Sigmoid colon (tissue), 7 donors: ENCODE results near the gene ZNF692. TPM values are rescaled to one million over a fixed set of nuclear protein-coding genes. Genes with fewer than 3 reads are reported as not detected.

Source experiments
- DNase-seq: peaks from one replicate; pipeline ENCODE4 v3.0.0-alpha.2; 2019
- H3K27ac ChIP-seq, 4 donors: fragments of 200-600 bp; sonication (generic); one replicate each; pipeline ENCODE4 v1.5.1; 2016 to 2019; ENCODE audit warnings: mild to moderate bottlenecking in 1 of 4
- H3K27me3 ChIP-seq, 3 donors: fragments of 200-600 bp; sonication (generic); one replicate each; pipeline ENCODE4 v1.5.1; 2019; ENCODE audit warnings: mild to moderate bottlenecking in 1 of 3
- H3K36me3 ChIP-seq, 4 donors: fragments of 200-600 bp; sonication (generic); one replicate each; pipeline ENCODE4 v1.5.1; 2016 to 2019
- H3K4me1 ChIP-seq, 4 donors: fragments of 200-600 bp; sonication (generic); one replicate each; pipeline ENCODE4 v1.5.1; 2017 to 2019
- H3K4me3 ChIP-seq, 4 donors: fragments of 200-600 bp; sonication (generic); one replicate each; pipeline ENCODE4 v1.5.1; 2017 to 2019; ENCODE audit warnings: mild to moderate bottlenecking in 2 of 4, moderate library complexity in 1 of 4
- H3K9me3 ChIP-seq, 4 donors: fragments of 200-600 bp in 3 of 4; sonication (generic) in 3 of 4; one replicate each; pipeline versions ENCODE4 v1.5.1 to v1.6.1; 2013 to 2019
- CTCF ChIP-seq, 4 experiments: fragments of 450-650 bp in 3 of 4; fragments of 200-600 bp in 1 of 4; IDR thresholded peaks; one replicate each; pipeline ENCODE4 v1.5.1; 2016 to 2019; ENCODE audit warnings: antibody characterized with exemption in 4 of 4, mild to moderate bottlenecking in 3 of 4, moderate library complexity in 2 of 4
- EP300 ChIP-seq, 4 donors: sonication (generic); formaldehyde crosslinking; IDR thresholded peaks; one replicate each; pipeline ENCODE4 v1.6.1; 2017; ENCODE audit warnings: antibody characterized with exemption in 4 of 4
- POLR2A ChIP-seq, 2 donors: fragments of 450-650 bp; IDR thresholded peaks; one replicate each; pipeline ENCODE4 v1.6.1; 2016; ENCODE audit warnings: antibody characterized with exemption in 2 of 2, mild to moderate bottlenecking in 2 of 2, moderate library complexity in 2 of 2
- POLR2AphosphoS5 ChIP-seq, 4 donors: sonication (generic); formaldehyde crosslinking; IDR thresholded peaks; one replicate each; pipeline ENCODE4 v1.6.1; 2017; ENCODE audit warnings: antibody characterized with exemption in 4 of 4
- WGBS, 2 donors: extraction: QIAGEN DNeasy Blood & Tissue Kit; methylation state at CpG; one replicate each; pipeline ENCODE4 v1.1.7; 2013; 5-methylcytosine and 5-hydroxymethylcytosine counted together
- intact Hi-C: fragments of 100-400 bp; cut with DNase I; formaldehyde crosslinking; loops from one replicate; pipeline ENCODE4 v1.15.1; 2023
- polyA plus RNA-seq, 3 donors: library from polyadenylated mRNA; stranded (reverse); fragments of 200-250 nt; gene quantifications; one replicate each; pipeline ENCODE4 v1.2.3, GENCODE V29; 2013
- total RNA-seq, 4 donors: library from RNA; depleted of rRNA; stranded (reverse); fragments of >200 nt; gene quantifications; one replicate each; pipeline ENCODE4 v1.1.0, GENCODE V29; 2016
- donor health status: healthy with polysubstance abuse.
- donor health status: Bipolar disorder and iron deficiency.
- donor health status: healthy.

ZNF692 gene
- total and polyA plus RNA-seq, 7 donors: 5.4 to 63.2 (median 27.8) TPM

GRCh38 chr1:248873409-248873992 is 14.6 kb upstream of the ZNF692 start:
- no peaks in the 10 kb centered on the region for H3K9me3 ChIP-seq
- H3K4me3 ChIP-seq: peak overlapping the region; percentile 44 to 64 (median 58)
- peak overlapping the region; percentile 93 to 96 (median 96) for H3K27ac ChIP-seq
- TF ChIP-seq POLR2A (IDR thresholded peaks at IDR 0.05): peak; percentile 18 to 42
- TF ChIP-seq EP300 (IDR thresholded peaks at IDR 0.05): no peak
- peak; percentile 59 to 79 (median 69) for TF ChIP-seq POLR2AphosphoS5 (IDR thresholded peaks at IDR 0.05)
- H3K36me3 ChIP-seq: no peaks in the 10 kb centered on the region
- WGBS, 2 donors: 0% methylated on average over 41 of the region's 41 CpGs
- no peaks in the 10 kb centered on the region for H3K27me3 ChIP-seq
- H3K4me1 ChIP-seq: peaks cover 0 to 7% (median 3%) of the 10 kb centered on the region in 4 donors
- intact Hi-C loops: loop anchor here (1.0 to 2.0 kb wide), 2 partner anchors 15 to 35 kb away; partner anchors contain the start of genes ZNF672 and ZNF692
- DNase-seq: peak; percentile 97

DNA sequence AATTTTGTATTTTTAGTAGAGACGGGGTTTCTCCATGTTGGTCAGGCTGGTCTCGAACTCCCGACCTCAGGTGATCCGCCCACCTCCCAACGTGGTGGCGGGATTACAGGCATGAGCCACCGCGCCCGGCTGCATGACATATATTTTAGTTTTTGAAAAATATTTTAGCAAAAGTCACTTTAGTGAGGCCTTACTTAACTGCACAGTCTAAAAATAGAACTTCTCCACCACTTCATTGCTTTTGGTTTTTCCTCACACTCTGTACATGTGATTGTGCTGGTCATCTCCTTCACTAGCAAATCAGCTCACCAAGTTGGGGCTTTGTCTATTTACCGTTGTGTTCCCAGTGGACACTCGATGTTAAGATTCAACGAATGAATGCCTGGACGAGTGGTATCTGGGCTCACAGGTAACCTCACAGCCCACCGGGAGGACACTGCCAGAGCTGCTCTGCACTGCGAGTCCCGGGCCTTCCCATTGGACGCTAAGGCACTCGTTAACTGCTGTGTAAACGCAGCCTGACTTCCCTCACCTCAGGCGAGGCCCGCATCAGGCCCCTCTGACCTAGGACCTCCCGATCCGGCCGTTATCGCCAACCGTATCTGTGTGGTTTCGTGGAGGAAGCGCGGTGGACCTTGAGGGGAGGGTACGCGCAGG is 14.0 kb upstream of the ZNF692 start:
- Histone ChIP-seq H3K36me3 (no peaks in the 10 kb centered on the region), H3K27me3 (no peaks in the 10 kb centered on the region), H3K27ac (peak overlapping the region; percentile 93 to 96 (median 96)), H3K4me3 (peak overlapping the region; percentile 44 to 64 (median 58)), H3K4me1 (peaks cover 0 to 7% (median 3%) of the 10 kb centered on the region in 4 donors), H3K9me3 (no peaks in the 10 kb centered on the region)
- WGBS, 2 donors: 1 to 2% methylated on average over 31 of the region's 31 CpGs
- DNase-seq: peak; percentile 86
- intact Hi-C loops: loop anchor here (1.0 to 2.0 kb wide), 2 partner anchors 14 to 35 kb away; partner anchors contain the start of genes ZNF672 and ZNF692
- peak in 2 of 4 donors; percentile 30 to 60 for TF ChIP-seq POLR2AphosphoS5 (IDR thresholded peaks at IDR 0.05)
- no peak for TF ChIP-seq EP300 (IDR thresholded peaks at IDR 0.05)

- no peak for TF ChIP-seq EP300 (IDR thresholded peaks at IDR 0.05)
- TF ChIP-seq POLR2AphosphoS5 (IDR thresholded peaks at IDR 0.05): no peak
- no peak for TF ChIP-seq CTCF (IDR thresholded peaks at IDR 0.05)
- no peak for TF ChIP-seq POLR2A (IDR thresholded peaks at IDR 0.05)
- Histone ChIP-seq H3K4me3 (no peak overlapping the region), H3K36me3 (no peaks in the 10 kb centered on the region), H3K9me3 (no peaks in the 10 kb centered on the region), H3K4me1 (peaks cover 0 to 7% (median 3%) of the 10 kb centered on the region in 4 donors), H3K27ac (peak overlapping the region; percentile 93 to 96 (median 96)), H3K27me3 (no peaks in the 10 kb centered on the region)
- DNase-seq: no peak
- intact Hi-C loops: loop anchor here (2.0 kb wide), 1 partner anchor 13 kb away; the partner anchor contains the start of gene ZNF692
- WGBS, 2 donors: 98% methylated on average over 3 of the region's 3 CpGs
These were observed 13.0 kb upstream of the ZNF692 start for GRCh38 chr1:248871837-248872401.

DNA sequence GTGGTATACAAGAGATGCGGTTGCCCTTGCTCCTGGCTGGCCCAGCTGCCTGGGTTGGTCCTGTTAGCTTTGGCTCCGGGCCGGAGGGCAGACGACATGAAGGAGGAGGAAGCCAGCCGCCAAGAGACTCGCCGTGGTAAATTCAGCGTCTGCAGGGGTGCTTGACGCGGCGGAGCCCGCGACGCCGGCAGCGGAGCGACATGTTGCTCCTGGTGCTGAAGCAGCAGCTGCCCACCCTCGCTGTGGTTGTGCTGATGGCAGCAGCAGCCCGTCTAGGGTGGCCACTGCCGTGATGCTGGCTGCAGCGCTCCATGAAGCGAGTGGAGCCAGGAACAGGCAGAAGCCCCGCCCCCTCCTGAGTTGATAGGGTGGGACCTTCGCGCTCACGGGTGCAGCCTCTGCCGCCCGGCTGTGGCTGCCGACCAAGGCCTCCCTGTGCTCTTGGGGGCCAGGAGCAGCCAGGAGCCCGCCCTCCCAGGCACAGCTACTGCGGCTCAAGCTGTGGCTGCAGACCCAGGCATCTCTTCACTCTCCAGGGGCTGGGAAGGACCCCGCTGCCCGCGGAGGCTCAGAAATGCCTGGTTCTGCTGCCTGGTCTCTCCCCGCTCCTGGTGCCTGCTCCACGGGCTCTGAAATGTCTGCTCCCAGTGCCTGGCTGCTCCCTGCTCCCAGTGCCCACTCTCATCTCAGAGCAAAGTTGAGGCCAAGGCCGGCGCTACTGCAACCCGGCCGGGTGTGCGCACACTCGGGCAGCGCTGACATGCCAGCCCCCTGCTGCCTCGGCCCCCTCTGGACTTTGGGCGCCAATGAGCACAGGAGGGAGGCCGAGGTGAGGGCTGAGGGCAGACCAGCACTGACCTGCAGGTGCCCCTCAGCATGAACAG is 4.4 kb upstream of the ZNF692 start:
- Histone ChIP-seq H3K36me3 (no peaks in the 10 kb centered on the region), H3K4me3 (peak overlapping the region; percentile 38 to 59 (median 54)), H3K27ac (peak overlapping the region; percentile 62 to 77 (median 74)), H3K4me1 (peaks cover 0 to 28% (median 20%) of the 10 kb centered on the region in 4 donors), H3K27me3 (no peaks in the 10 kb centered on the region), H3K9me3 (no peaks in the 10 kb centered on the region)
- peak; percentile 96 for DNase-seq
- TF ChIP-seq CTCF (IDR thresholded peaks at IDR 0.05) (no peak), EP300 (IDR thresholded peaks at IDR 0.05) (no peak), POLR2AphosphoS5 (IDR thresholded peaks at IDR 0.05) (peak; percentile 23 to 58 (median 53)), POLR2A (IDR thresholded peaks at IDR 0.05) (peak in 1 of 2 donors; percentile 50)
- WGBS, 2 donors: 13 to 18% methylated on average over 46 of the region's 46 CpGs
- intact Hi-C loops: no loop called here

- H3K9me3 ChIP-seq: no peaks in the 10 kb centered on the region
- H3K36me3 ChIP-seq: no peaks in the 10 kb centered on the region
- H3K4me3 ChIP-seq: peak overlapping the region; percentile 38 to 59 (median 54)
- DNase-seq: peak; percentile 48
- intact Hi-C loops: no loop called here
- peaks cover 0 to 34% (median 26%) of the 10 kb centered on the region in 4 donors for H3K4me1 ChIP-seq
- 4 to 12% methylated on average over 4 of the region's 4 CpGs for WGBS, 2 donors
- TF ChIP-seq POLR2A (IDR thresholded peaks at IDR 0.05) (no peak), POLR2AphosphoS5 (IDR thresholded peaks at IDR 0.05) (no peak), EP300 (IDR thresholded peaks at IDR 0.05) (no peak), CTCF (IDR thresholded peaks at IDR 0.05) (no peak)
- H3K27me3 ChIP-seq: no peaks in the 10 kb centered on the region
- peak overlapping the region; percentile 62 to 77 (median 74) for H3K27ac ChIP-seq
These were observed 3.8 kb upstream of the ZNF692 start for GRCh38 chr1:248862695-248862997.
